Measurements from ENCODE around the gene COLEC12.

COLEC12 gene

GRCh38 chr18:506264-506663 is 5.8 kb upstream of the COLEC12 start:
- no peaks in the 10 kb centered on the region for H3K79me2 ChIP-seq (ENCODE audit: low read length)
- H2AFZ ChIP-seq (ENCODE audit: low read depth, low read length), result no peak overlapping the region
- no peak overlapping the region for H3K4me3 ChIP-seq (ENCODE audit: low read length)
- no peak overlapping the region for H3K9ac ChIP-seq (ENCODE audit: low read length)
- no peaks in the 10 kb centered on the region; the same call in 1 of the 2 replicates for H4K20me1 ChIP-seq (ENCODE audit: insufficient read depth, low read length)
- H3K36me3 ChIP-seq (replicated peaks; ENCODE audit: low read depth, low read length), result no peaks in the 10 kb centered on the region
- H3K9me3 ChIP-seq (ENCODE audit: insufficient read depth, low read length), result no peaks in the 10 kb centered on the region
- no peak overlapping the region for H3K27ac ChIP-seq (ENCODE audit: low read length)
- H3K4me1 ChIP-seq (ENCODE audit: low read length), result peaks cover 29% of the 10 kb centered on the region
- no peak for TF ChIP-seq CTCF (IDR thresholded peaks at IDR 0.05; ENCODE audit: low read depth, low read length)
- no peak for TF ChIP-seq EZH2phosphoT487 (IDR thresholded peaks at IDR 0.05; ENCODE audit: low read depth)
- H3K27me3 ChIP-seq (ENCODE audit: low read depth, low read length), result peaks cover 38% of the 10 kb centered on the region
- H3K4me2 ChIP-seq (ENCODE audit: low read length), result no peak overlapping the region

- H3K27ac ChIP-seq (ENCODE audit: low read length), result no peak overlapping the region
Measured at GRCh38 chr18:505483-506122, 5.1 kb upstream of the COLEC12 start.

GRCh38 chr18:501406-501714 is 859 bp upstream of the COLEC12 start:
- H3K4me2 ChIP-seq (ENCODE audit: low read length), result no peak overlapping the region
- TF ChIP-seq EZH2phosphoT487 (IDR thresholded peaks at IDR 0.05; ENCODE audit: low read depth) (no peak), CTCF (IDR thresholded peaks at IDR 0.05; ENCODE audit: low read depth, low read length) (no peak)
- no peaks in the 10 kb centered on the region for H3K36me3 ChIP-seq (replicated peaks; ENCODE audit: low read depth, low read length)
- no peak overlapping the region for H3K27ac ChIP-seq (ENCODE audit: low read length)
- no peaks in the 10 kb centered on the region for H3K9me3 ChIP-seq (ENCODE audit: insufficient read depth, low read length)
- peaks cover 39% of the 10 kb centered on the region for H3K27me3 ChIP-seq (ENCODE audit: low read depth, low read length)
- H4K20me1 ChIP-seq (ENCODE audit: insufficient read depth, low read length), result no peaks in the 10 kb centered on the region; the same call in 1 of the 2 replicates
- no peaks in the 10 kb centered on the region for H3K79me2 ChIP-seq (ENCODE audit: low read length)
- H3K4me3 ChIP-seq (ENCODE audit: low read length), result no peak overlapping the region
- no peak overlapping the region for H2AFZ ChIP-seq (ENCODE audit: low read depth, low read length)
- H3K4me1 ChIP-seq (ENCODE audit: low read length), result peaks cover 23% of the 10 kb centered on the region
- no peak overlapping the region for H3K9ac ChIP-seq (ENCODE audit: low read length)

More at GRCh38 chr18:505483-506122, 5.1 kb upstream of the COLEC12 start:
- Histone ChIP-seq H3K4me3 (ENCODE audit: low read length) (no peak overlapping the region), H3K27me3 (ENCODE audit: low read depth, low read length) (peaks cover 38% of the 10 kb centered on the region), H2AFZ (ENCODE audit: low read depth, low read length) (no peak overlapping the region), H3K4me2 (ENCODE audit: low read length) (peak overlapping the region; percentile 61), H3K4me1 (ENCODE audit: low read length) (peaks cover 29% of the 10 kb centered on the region), H3K9me3 (ENCODE audit: insufficient read depth, low read length) (no peaks in the 10 kb centered on the region), H3K9ac (ENCODE audit: low read length) (no peak overlapping the region), H3K79me2 (ENCODE audit: low read length) (no peaks in the 10 kb centered on the region), H4K20me1 (ENCODE audit: insufficient read depth, low read length) (no peaks in the 10 kb centered on the region; the same call in 1 of the 2 replicates), H3K36me3 (replicated peaks; ENCODE audit: low read depth, low read length) (no peaks in the 10 kb centered on the region)
- TF ChIP-seq EZH2phosphoT487 (IDR thresholded peaks at IDR 0.05; ENCODE audit: low read depth), result 0 out of 2 replicates have a peak, but pooled peaks have one; percentile 46
- no peak for TF ChIP-seq CTCF (IDR thresholded peaks at IDR 0.05; ENCODE audit: low read depth, low read length)

- Histone ChIP-seq H3K4me2 (ENCODE audit: low read length) (no peak overlapping the region), H3K36me3 (replicated peaks; ENCODE audit: low read depth, low read length) (no peaks in the 10 kb centered on the region), H2AFZ (ENCODE audit: low read depth, low read length) (no peak overlapping the region), H4K20me1 (ENCODE audit: insufficient read depth, low read length) (no peaks in the 10 kb centered on the region; the same call in 1 of the 2 replicates), H3K9ac (ENCODE audit: low read length) (no peak overlapping the region), H3K27me3 (ENCODE audit: low read depth, low read length) (peaks cover 42% of the 10 kb centered on the region), H3K9me3 (ENCODE audit: insufficient read depth, low read length) (no peaks in the 10 kb centered on the region), H3K4me1 (ENCODE audit: low read length) (peaks cover 18% of the 10 kb centered on the region), H3K27ac (ENCODE audit: low read length) (no peak overlapping the region), H3K4me3 (ENCODE audit: low read length) (no peak overlapping the region), H3K79me2 (ENCODE audit: low read length) (no peaks in the 10 kb centered on the region)
- TF ChIP-seq EZH2phosphoT487 (IDR thresholded peaks at IDR 0.05; ENCODE audit: low read depth) (no peak), CTCF (IDR thresholded peaks at IDR 0.05; ENCODE audit: low read depth, low read length) (no peak)
Measured at GRCh38 chr18:499776-500631, 497 bp downstream of the COLEC12 start.

All from OCI-LY3 (cell line).